Left ventricle myocardium inferior (tissue), 1 donor: Measurements from ENCODE around the gene CAMK1D. TPM values are rescaled to one million over a fixed set of nuclear protein-coding genes. Genes with fewer than 3 reads are reported as not detected.

ENCODE experiments used
- DNase-seq: peaks from one replicate; pipeline ENCODE4 v3.0.0-alpha.2; 2020
- H3K27ac ChIP-seq: fragments of 200-600 bp; replicated peaks from 2 replicates; pipeline ENCODE4 v1.8.0; 2021
- H3K27me3 ChIP-seq: fragments of 200-600 bp; 2 replicates; pipeline ENCODE4 v1.8.0; 2021; ENCODE audit warnings: low read depth
- H3K36me3 ChIP-seq: fragments of 200-600 bp; 2 replicates; pipeline ENCODE4 v1.8.0; 2021
- H3K4me1 ChIP-seq: fragments of 200-600 bp; 2 replicates; pipeline ENCODE4 v1.8.0; 2021
- H3K4me3 ChIP-seq: fragments of 200-600 bp; 2 replicates; pipeline ENCODE4 v1.8.0; 2021; ENCODE audit warnings: mild to moderate bottlenecking, moderate library complexity
- H3K9me3 ChIP-seq: fragments of 200-600 bp; replicated peaks from 2 replicates; pipeline ENCODE4 v1.8.0; 2021
- intact Hi-C: fragments of 100-400 bp; cut with micrococcal nuclease; formaldehyde crosslinking; loops from one replicate; pipeline ENCODE4 v1.11.0; 2022
- total RNA-seq: library from RNA; stranded (reverse); fragmentation: NEBNext Ultra II Directional; extraction: Animal tissue kit (Norgen Biotek cat#: 25700); gene quantifications from one replicate; pipeline ENCODE4 v1.2.1, GENCODE V29; 2021
- TF ChIP-seq, protein P1 (sequence below): fragments of 200-600 bp; IDR thresholded peaks from 2 replicates; pipeline ENCODE4 v1.8.0; 2021; ENCODE audit warnings: antibody characterized with exemption, mild to moderate bottlenecking, borderline replicate concordance
- donor health status: DM: no; HTN: yes; CAD: no; lungs with severe emphysema.

Gene CAMK1D
- total RNA-seq, 1 donor from 2014 or later: 2.5 TPM

DNA sequence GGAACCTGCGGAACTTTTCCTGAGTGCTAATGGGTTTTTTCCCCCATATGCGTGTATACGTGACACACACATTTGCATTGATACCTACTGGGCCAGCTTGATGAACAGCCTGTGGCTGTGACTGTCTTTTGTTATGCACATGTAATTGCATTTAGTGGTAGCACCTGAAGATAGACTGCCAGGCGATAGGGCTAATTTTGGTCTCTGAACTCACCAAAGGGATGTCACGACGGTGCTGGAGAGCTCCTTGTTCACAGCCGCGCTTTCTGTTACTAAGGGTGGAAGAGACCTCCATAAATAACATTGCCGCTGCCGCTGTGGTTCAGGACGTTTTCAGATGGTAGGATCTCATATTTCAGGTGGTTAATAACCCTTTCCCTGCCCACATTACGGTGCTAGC is 133.2 kb downstream of the CAMK1D start:
- DNase-seq: no peak
- H3K27me3 ChIP-seq: no peaks in the 10 kb centered on the region
- peaks cover 20% of the 10 kb centered on the region for H3K4me1 ChIP-seq
- H3K4me3 ChIP-seq: no peak overlapping the region
- intact Hi-C loops: no loop called here
- no peak overlapping the region for H3K27ac ChIP-seq
- H3K9me3 ChIP-seq: no peaks in the 10 kb centered on the region
- H3K36me3 ChIP-seq: no peaks in the 10 kb centered on the region
- TF ChIP-seq, protein P1, sequence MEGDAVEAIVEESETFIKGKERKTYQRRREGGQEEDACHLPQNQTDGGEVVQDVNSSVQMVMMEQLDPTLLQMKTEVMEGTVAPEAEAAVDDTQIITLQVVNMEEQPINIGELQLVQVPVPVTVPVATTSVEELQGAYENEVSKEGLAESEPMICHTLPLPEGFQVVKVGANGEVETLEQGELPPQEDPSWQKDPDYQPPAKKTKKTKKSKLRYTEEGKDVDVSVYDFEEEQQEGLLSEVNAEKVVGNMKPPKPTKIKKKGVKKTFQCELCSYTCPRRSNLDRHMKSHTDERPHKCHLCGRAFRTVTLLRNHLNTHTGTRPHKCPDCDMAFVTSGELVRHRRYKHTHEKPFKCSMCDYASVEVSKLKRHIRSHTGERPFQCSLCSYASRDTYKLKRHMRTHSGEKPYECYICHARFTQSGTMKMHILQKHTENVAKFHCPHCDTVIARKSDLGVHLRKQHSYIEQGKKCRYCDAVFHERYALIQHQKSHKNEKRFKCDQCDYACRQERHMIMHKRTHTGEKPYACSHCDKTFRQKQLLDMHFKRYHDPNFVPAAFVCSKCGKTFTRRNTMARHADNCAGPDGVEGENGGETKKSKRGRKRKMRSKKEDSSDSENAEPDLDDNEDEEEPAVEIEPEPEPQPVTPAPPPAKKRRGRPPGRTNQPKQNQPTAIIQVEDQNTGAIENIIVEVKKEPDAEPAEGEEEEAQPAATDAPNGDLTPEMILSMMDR: no peak

DNA sequence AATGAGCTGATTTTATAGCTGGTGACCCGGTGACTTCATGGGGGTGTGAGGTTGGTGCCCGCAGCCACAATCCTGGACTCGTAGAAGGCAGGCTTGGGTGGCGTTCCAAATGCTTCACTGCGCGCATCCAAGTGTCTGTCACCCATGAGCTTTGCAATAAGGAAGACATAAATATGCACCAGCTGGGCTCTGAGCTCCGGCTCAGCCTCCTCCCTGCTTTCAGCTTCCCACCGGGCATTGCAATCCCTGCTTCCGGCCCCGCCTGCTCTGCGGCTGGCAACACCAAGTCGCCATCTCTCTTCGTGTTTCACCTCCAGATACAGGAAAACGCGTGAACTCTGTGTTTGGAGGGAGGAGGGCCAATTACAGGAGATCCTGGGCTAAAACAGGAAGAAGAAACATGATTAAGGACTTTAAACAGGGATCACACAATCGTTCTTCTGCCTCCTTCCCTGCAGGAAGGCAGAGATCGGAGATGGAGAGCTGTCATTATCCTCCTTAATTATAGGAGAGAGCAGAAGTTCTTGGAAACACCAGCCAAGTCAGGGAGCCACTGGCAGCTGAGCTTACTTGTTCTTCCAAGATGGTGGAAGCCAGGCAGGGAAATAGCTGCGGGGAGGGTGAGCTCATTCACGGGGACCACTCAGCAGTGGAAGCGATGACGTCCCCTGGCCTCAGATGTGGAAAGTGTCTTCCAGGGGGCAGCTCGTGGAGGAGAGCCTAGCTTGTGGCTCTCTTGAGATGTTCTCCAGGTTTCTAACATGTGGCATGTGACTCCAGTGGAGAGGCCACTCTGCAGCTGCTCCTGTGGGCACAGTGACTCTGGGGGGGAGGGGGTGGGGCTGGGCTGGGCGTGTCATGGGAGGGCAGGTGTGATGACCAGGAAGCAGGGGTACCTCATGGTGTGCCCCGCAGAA is 134.9 kb downstream of the CAMK1D start:
- intact Hi-C loops: no loop called here

DNA sequence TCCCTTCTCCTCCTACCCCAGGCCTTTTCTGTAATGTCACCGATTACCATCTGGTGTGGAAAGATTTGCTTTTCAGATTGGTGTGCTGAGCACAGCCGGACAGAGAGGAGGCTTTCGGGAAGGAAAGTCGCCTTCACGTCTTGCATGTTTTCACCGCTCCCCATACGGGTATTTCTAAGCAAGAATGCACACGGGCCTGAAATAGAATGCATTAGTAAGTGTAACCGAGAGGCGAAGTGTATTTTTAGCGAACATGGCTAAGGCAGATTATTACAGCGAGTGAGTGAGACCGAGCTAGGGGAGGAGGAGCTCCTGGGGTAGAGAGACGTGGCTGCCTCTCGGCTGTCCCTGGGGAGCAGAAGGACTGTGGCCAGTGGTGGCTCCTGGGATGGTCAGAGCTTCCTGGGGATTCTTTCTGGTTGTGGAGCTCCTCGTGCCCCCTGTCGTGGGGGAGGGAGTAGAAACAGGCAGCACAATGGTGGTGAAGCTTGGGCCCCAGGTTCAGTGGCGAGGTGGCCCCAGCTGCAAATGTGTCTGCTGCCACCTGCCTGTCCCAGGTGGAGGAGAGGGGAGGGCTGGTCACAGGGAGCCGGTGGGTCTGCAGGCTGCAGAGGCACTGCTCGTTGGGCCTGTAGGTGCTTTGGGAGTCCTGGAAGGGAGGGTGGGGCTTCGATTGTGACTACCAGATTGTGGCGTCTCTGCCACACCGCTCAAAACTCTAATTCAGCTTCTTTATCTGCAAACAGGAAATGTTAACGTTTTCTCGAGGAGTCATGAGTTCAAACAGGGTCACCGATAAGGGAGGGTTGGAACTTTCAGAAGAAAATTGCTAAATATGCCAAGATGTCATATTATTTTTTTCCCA is 135.8 kb downstream of the CAMK1D start:
- no peaks in the 10 kb centered on the region for H3K27me3 ChIP-seq
- DNase-seq: peak; percentile 32
- H3K4me1 ChIP-seq: peaks cover 20% of the 10 kb centered on the region
- peak overlapping the region; percentile 81 for H3K27ac ChIP-seq
- H3K36me3 ChIP-seq: no peaks in the 10 kb centered on the region
- H3K9me3 ChIP-seq: no peaks in the 10 kb centered on the region
- intact Hi-C loops: no loop called here
- TF ChIP-seq, protein P1: peak; percentile 22
- peak overlapping the region; percentile 44 for H3K4me3 ChIP-seq

More for the DNA sequence above, 134.9 kb downstream of the CAMK1D start:
- Histone ChIP-seq H3K4me3 (peak overlapping the region; percentile 44), H3K27me3 (no peaks in the 10 kb centered on the region), H3K27ac (peak overlapping the region; percentile 81), H3K36me3 (no peaks in the 10 kb centered on the region), H3K9me3 (no peaks in the 10 kb centered on the region), H3K4me1 (peaks cover 20% of the 10 kb centered on the region)
- TF ChIP-seq, protein P1: no peak
- DNase-seq: no peak

DNA sequence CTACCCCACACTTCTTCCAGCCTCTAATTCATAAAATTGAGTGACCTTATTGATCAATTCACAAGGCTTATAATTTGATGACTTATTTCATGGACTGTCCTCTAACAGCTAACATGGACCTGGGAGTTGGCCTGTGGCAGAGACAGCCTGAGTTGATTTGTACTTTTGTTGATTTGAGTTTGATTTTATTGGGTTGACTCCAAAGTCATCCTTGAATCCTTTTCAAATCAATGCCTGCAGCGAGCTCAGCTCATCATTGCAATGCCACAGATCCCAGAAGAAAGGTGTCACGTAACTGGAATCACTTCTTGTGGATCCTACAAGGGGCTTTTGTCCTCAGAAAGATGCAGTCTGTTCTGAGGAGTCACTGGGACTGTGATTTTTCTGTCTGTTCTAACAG is 138.0 kb downstream of the CAMK1D start:
- Histone ChIP-seq H3K27ac (no peak overlapping the region), H3K4me3 (no peak overlapping the region), H3K4me1 (peaks cover 20% of the 10 kb centered on the region), H3K9me3 (no peaks in the 10 kb centered on the region), H3K27me3 (no peaks in the 10 kb centered on the region), H3K36me3 (no peaks in the 10 kb centered on the region)
- intact Hi-C loops: no loop called here
- TF ChIP-seq, protein P1: no peak
- DNase-seq: no peak

DNA sequence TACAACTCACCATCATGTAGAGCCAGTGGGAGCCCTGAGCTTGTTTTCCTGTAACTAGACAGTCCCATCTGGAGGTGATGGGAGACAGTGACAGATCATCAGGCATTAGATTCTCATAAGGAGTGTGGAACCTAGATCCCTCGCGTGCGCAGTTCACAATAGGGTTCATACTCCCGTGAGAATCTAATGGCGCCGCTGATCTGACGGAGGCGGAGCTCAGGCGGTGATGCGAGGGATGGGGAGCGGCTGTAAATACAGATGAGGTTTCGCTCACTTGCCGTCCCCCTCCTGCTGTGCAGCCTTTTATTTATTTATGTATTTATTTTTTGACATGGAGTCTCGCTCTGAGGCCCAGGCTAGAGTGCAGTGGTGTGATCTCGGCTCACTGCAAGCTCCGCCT is 139.3 kb downstream of the CAMK1D start:
- Histone ChIP-seq H3K9me3 (no peaks in the 10 kb centered on the region), H3K36me3 (no peaks in the 10 kb centered on the region), H3K27me3 (no peaks in the 10 kb centered on the region), H3K27ac (no peak overlapping the region), H3K4me1 (peaks cover 25% of the 10 kb centered on the region), H3K4me3 (no peak overlapping the region)
- TF ChIP-seq, protein P1: no peak
- DNase-seq: no peak
- intact Hi-C loops: no loop called here
